ENCODE results near the gene SLC35B4. TPM values are rescaled to one million over a fixed set of nuclear protein-coding genes. Genes with fewer than 3 reads are reported as not detected.

The SLC35B4 gene, protein sequence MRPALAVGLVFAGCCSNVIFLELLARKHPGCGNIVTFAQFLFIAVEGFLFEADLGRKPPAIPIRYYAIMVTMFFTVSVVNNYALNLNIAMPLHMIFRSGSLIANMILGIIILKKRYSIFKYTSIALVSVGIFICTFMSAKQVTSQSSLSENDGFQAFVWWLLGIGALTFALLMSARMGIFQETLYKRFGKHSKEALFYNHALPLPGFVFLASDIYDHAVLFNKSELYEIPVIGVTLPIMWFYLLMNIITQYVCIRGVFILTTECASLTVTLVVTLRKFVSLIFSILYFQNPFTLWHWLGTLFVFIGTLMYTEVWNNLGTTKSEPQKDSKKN
- total RNA-seq, result 10 to 100 TPM; 18.6 to 19.7 TPM
- long read RNA-seq, donor 1, full-length matches to known transcripts, result 5 of 9 reads
- long read RNA-seq, donor 1, partial matches to known transcripts, result 1 of 9 reads
- long read RNA-seq, donor 1, other reads (novel, unspliced or antisense), result 3 of 9 reads
- long read RNA-seq, donor 2, full-length matches to known transcripts, result 65 of 78 reads
- long read RNA-seq, donor 2, partial matches to known transcripts, result 4 of 78 reads
- long read RNA-seq, donor 2, other reads (novel, unspliced or antisense), result 9 of 78 reads

DNA sequence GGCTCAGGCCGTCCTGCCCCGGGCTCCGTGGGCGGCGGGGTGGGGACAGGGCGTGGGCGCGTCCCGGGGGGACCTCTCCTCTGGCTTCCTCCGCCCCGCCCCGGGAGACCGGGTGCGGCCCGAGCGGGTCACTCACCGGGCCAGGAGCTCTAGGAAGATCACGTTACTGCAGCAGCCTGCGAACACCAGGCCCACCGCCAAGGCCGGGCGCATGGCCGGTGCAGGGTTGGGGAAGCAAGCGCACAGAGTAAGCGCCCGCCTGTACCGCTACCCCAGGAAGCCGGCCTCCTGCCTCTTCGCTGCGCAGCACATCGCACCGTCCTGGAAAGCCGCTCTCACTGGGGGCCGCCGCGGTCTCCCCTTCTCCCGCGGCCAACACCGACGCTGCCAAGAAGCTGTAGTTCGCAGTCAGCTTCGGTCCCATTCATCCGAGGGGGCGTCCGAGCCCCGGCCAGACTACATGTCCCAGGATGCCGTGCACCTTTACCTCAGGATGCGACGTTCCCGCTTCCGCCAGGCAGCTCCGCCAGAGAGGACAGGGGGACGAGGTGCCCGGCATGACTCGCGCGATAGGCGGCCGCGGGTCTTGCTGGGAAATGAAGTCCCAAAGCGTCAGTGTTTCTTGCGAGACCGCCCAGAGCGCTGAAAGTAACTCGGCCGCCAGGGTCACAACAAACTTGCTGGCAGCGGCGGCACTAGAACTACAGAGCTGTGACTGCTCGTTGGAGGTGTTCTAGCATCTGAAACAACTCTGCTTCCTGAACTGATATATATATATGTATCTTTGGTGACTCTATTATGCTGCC, at the start of gene SLC35B4:
TSS of gene SLC35B4 (minus strand) at position 392 of the 806 bp plus-strand sequence. CDS start at position 213, 179 bp downstream.
- intact Hi-C loops (cut with DNase I), result no loop called here
- DNase-seq (ENCODE audit: low spot score), result peak; percentile 99

- no peak for DNase-seq (ENCODE audit: low spot score)
- intact Hi-C loops (cut with DNase I), result no loop called here
These were observed 49.8 kb upstream of the SLC35B4 start for GRCh38 chr7:134366481-134366880.

- intact Hi-C loops (cut with DNase I), result no loop called here
- DNase-seq (ENCODE audit: low spot score), result no peak
These were observed 48.8 kb upstream of the SLC35B4 start for GRCh38 chr7:134365341-134366054.

- DNase-seq (ENCODE audit: low spot score), result no peak
- intact Hi-C loops (cut with DNase I), result no loop called here
These were observed 47.9 kb upstream of the SLC35B4 start for GRCh38 chr7:134364619-134365037.

DNA sequence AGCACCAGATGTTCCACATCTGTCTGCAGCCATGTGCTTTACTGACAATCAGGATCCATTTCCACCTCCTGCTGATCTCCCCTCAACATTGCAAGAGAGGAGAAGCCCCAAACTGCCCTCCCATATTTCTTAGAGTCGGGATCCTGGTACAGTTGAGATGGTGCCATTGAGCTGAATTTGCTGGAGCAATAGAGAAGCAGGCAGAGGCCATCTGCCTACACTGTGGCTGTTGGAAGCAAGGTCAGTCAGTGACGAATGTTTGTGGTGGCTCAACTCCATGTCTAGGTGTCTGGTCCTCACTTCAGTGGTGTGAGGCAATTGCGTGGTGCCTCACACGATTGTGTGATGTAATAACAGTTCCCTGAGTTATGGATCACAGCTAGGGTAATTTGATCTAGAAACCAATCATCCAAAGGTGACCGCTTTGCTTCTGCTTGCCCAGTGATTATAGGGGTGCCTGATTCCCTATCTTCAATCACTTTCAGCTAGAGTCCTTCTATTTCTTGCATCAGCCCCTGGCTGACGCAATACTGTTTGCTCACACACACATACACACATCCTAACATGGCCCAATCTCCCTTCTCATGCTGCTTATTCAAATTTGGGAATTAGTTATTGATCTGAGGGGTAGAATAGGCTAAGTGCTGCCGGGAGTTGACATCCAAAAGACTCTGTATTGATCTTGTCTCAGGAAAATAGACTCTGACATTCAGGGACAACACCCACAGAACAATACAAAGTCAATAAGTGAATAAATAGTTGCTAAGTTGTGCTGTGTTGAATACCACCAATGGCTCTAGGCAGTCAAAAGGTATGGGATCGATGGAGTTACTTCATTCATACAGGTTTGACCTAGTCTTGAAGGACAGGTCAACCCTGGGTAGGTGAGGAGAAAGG, 46.1 kb upstream of the SLC35B4 start:
- intact Hi-C loops (cut with DNase I), result no loop called here
- no peak for DNase-seq (ENCODE audit: low spot score)

GRCh38 chr7:134359787-134360432, 43.2 kb upstream of the SLC35B4 start:
- DNase-seq (ENCODE audit: low spot score), result no peak
- intact Hi-C loops (cut with DNase I), result loop anchor here in 1 of 2 donors (10.0 kb wide), 1 partner anchor 255 kb away; no protein-coding TSS in a partner anchor

- no peak for DNase-seq (ENCODE audit: low spot score)
- intact Hi-C loops (cut with DNase I), result loop anchor here in 1 of 2 donors (10.0 kb wide), 1 partner anchor 257 kb away; no protein-coding TSS in a partner anchor
These were observed 40.8 kb upstream of the SLC35B4 start for GRCh38 chr7:134357486-134357885.

- no peak for DNase-seq (ENCODE audit: low spot score)
- intact Hi-C loops (cut with DNase I), result loop anchor here in 1 of 2 donors (10.0 kb wide), 1 partner anchor 258 kb away; no protein-coding TSS in a partner anchor
These were observed 39.7 kb upstream of the SLC35B4 start for GRCh38 chr7:134356421-134356936.

DNA sequence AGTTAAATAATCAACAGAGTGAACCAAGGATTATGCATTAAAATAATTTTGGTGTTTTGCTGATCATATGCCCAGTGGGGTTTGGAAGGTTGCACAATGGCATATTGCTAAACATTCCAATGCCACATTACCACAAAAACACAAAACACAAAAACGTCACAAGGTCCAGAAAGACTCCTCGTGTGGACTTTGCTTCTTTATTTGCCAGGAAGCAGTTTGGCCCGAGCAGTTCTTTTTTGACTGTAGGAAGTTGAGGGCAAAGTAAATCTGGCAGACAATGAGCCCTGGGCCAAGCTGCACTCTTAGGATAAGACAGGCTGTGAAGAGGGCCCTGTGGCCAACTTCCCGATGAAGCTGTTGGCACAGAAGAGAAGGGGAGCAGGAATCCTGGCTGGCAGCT, 39.2 kb upstream of the SLC35B4 start:
- intact Hi-C loops (cut with DNase I), result loop anchor here in 1 of 2 donors (10.0 kb wide), 1 partner anchor 259 kb away; no protein-coding TSS in a partner anchor

GRCh38 chr7:134355004-134355525, 38.3 kb upstream of the SLC35B4 start:
- no peak for DNase-seq (ENCODE audit: low spot score)
- intact Hi-C loops (cut with DNase I), result loop anchor here in 1 of 2 donors (10.0 kb wide), 1 partner anchor 260 kb away; no protein-coding TSS in a partner anchor

More for the DNA sequence above, 39.2 kb upstream of the SLC35B4 start:
- no peak for DNase-seq (ENCODE audit: low spot score)

- intact Hi-C loops (cut with DNase I), result loop anchor here in 1 of 2 donors (10.0 kb wide), 1 partner anchor 261 kb away; no protein-coding TSS in a partner anchor
- no peak for DNase-seq (ENCODE audit: low spot score)
These were observed 36.7 kb upstream of the SLC35B4 start for GRCh38 chr7:134353411-134353810.

DNA sequence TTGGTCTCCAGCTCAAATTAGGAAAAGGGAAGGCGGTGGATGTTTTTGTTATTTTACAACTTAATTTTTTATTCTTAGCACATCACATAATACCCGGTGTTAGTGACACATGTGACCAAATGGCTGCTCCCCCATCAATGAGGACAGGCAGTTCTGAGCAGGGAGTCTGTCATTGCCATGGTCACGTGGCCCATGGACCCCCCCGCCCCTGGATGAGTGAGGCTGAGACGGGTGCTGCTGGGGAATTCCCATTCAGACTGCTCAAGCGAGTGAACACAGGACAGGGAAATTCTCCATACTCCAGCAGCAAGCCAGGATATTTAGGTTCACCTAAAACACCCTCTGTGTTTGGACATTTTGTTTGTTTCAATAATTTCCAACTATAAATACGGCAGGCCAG, 34.7 kb upstream of the SLC35B4 start:
- no peak for DNase-seq (ENCODE audit: low spot score)
- intact Hi-C loops (cut with DNase I), result loop anchor here in 1 of 2 donors (10.0 kb wide), 1 partner anchor 263 kb away; no protein-coding TSS in a partner anchor

- intact Hi-C loops (cut with DNase I), result loop anchor here in 1 of 2 donors (10.0 kb wide), 1 partner anchor 264 kb away; no protein-coding TSS in a partner anchor
These were observed 34.0 kb upstream of the SLC35B4 start for GRCh38 chr7:134350709-134351108.

DNA sequence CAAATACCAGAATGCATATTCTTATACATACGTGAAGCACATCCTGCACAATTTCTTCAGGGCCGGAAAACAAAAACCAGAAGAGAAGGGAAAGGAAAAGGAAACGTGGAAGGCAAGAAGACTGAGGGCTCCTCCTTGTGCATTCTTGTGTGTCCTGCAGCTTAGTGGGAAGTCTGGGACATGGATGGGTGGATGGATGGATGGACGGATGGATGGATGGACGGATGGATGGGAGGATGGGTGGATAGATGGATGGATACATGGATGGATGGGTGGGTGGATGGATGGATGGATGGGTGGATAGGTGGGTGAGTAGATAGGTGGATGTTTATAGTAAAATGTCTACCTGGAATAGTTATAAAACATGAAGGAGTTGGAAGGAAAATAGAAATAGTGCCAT, 30.8 kb upstream of the SLC35B4 start:
- no peak for DNase-seq (ENCODE audit: low spot score)
- intact Hi-C loops (cut with DNase I), result no loop called here

More at GRCh38 chr7:134350709-134351108, 34.0 kb upstream of the SLC35B4 start:
- no peak for DNase-seq (ENCODE audit: low spot score)

- DNase-seq (ENCODE audit: low spot score), result no peak
These were observed 27.1 kb upstream of the SLC35B4 start for GRCh38 chr7:134343796-134344195.

GRCh38 chr7:134343136-134343535, 26.4 kb upstream of the SLC35B4 start:
- intact Hi-C loops (cut with DNase I), result no loop called here
- DNase-seq (ENCODE audit: low spot score), result no peak

More at GRCh38 chr7:134343796-134344195, 27.1 kb upstream of the SLC35B4 start:
- intact Hi-C loops (cut with DNase I), result no loop called here

DNA sequence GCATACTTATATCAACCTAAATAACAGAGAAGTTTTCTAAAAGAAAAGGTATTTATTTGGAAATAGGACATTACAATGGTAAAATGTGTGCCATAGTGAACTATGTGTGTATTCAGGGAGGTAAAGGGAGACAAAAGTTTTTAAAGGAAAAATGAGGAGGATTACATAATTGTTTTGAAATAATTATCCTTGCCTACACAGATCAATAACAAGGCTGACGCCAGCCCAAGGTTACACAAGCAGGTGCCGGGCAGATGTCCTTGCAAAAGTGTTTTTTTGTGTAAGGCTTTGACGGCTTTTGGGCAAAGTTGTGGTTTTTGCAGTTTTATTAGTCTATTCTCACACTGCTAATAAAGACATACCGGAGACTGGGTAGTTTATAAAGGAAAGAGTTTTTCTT, 22.7 kb upstream of the SLC35B4 start:
- intact Hi-C loops (cut with DNase I), result no loop called here
- no peak for DNase-seq (ENCODE audit: low spot score)

Measured in posterior vena cava (tissue), 2 donors.